Measurements from ENCODE around the gene DYRK1A.

Gene DYRK1A

DNA sequence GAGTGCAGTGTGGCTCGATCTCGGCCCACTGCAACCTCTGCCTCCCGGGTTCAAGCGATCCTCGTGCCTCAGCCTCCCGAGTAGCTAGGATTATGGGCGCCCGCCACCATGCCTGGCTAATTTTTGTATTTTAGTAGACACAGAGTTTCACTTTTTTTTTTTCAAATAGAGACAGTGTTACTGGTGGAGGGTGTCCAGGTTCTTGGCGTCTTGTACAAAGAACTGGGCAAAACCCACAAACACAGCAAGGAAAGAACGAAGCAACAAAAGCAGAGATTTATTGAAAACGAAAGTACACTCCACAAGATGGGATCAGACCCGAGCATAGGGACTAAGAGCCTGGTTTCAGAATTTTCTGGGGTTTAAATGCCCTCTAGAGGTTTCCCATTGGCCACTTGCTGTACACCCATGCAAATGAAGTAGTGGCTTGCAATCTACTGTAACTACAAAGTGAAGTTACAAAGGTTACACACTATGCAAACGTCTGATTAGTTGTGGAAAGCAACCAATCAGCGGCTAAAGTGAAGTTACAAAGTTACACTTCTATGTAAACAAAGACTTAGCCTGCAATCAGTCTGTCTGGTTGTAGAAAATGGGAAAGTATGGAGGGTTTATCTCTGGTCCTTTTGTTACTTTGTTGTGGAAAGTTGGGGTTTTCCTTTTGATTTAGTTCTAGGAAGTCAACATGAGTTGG, 199.1 kb downstream of the DYRK1A start:
- no peak for DNase-seq (ENCODE audit: low read depth in 2 of 2)

DNA sequence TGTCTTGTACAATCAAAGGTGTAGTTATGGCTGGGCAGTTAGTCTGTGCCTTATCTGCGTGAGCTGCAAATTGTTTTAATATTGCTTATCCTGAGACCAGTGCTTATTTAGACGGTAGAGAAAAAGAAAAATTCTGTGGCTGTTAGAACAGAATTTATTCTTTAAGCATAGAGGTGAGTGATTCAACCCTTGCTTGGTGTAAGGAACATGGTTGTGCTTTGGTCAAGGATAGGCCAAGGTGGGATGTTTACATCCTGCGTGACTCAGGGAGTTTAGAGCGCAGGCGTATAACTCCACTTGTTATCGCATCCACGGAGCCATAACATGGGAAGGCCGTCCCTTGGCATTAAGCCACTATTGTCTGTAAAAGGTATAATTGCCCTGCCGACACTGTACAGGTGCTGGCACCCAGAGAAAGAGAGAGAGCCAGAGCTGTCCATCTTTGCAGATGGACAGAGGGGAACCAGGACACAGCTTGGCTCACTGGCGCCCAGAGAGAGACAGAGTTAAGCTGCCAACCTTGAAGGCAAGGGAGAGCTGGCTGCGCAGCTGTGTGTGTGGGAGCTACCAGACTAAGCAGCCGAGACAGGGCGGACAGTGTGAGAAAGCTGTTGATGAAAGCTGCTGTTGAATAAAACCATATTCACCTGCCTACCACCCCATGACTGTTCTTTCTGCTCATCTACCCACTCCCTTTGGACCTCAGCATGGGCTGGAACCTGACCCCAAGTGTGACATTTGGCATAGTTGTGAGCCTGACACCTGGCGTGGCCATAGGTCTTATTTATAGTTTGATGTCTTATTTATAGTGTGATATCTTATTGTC, 200.4 kb downstream of the DYRK1A start:
- no peak for DNase-seq (ENCODE audit: low read depth in 2 of 2)

- no peak for DNase-seq (ENCODE audit: low read depth in 2 of 2)
Measured at GRCh38 chr21:37568415-37568814, 201.8 kb downstream of the DYRK1A start.

DNA sequence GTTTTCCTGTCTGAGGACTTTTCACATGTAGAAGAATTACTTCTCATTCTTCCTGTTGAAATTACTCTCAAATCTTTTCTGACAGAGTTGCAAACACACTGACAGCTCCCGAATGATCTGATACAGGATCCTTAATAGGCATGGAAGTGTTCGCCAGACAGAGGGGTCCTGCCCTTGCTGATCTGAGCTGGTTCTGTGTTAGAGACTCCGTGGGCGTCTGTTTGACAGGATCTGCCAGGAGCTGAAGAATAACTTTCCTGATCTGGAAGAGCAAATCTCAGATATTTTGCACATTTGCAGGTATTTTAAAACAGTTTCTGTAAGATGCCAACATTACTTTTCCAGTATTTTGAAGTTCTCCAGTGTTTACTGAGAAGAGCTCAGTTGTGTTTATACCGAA, 202.3 kb downstream of the DYRK1A start:
- DNase-seq (ENCODE audit: low read depth in 2 of 2), result no peak

DNA sequence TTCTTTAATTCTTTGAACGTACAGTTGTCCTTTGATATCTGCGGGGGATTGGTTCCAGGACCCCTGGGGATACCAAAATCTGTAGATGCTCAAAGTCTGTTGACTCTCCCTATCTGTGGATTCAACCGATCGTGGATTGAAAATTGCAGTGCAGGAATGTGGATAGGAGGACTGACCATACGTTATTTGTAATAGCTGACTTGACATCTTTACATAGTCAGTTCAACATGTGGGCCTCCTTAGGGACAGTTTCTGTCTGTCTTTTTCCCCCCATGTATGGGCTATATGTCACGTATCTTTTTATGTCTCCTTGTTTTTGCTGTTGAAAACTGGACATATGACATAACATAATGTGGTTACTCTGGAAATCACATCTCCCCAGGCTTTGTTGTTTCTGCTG, 204.9 kb downstream of the DYRK1A start:
- no peak for DNase-seq (ENCODE audit: low read depth in 2 of 2)

GRCh38 chr21:37574316-37574715, 207.7 kb downstream of the DYRK1A start:
- DNase-seq (ENCODE audit: low read depth in 2 of 2), result no peak

DNA sequence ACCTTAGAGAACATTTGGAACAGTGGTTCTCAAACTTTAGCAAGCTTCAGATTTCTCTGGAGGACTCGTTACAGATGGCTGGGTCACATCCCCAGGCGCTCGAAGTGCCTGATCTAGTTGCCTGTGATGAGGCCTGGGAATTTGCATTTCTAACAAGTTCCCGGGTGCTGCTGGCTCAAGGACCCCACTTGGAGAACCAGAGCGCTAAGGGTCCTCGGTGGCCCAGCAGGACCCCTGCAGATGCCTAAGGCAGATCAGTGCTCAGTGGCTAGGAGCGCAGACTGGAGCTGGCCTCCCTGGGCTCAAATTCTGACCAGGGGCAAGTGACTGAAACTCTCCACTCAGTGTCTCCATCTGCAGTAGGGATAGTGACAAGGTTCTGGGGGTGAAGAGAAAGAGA, 208.2 kb downstream of the DYRK1A start:
- no peak for DNase-seq (ENCODE audit: low read depth in 2 of 2)

DNA sequence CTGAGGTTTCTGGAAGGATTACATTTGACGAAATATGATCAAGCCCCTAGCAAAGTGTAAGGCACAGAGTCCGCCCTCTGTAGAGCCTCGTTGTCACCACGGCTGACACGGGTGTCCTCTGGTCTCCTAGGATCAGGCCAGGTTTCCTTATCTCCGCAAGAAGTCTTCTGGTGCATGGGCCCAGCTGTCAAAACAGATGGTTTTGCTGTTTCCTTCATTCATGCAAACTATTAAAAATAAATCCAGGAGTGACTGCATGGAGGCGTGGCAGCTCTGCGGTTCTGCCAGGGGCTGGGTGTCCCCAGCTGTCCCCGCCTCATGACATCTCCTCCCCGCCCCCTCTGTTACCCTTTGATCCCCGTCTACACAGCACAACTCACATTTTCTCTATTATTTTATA, 209.0 kb downstream of the DYRK1A start:
- no peak for DNase-seq (ENCODE audit: low read depth in 2 of 2)

All from activated CD4-positive, alpha-beta T cell treated with anti-CD3 and anti-CD28 coated beads for 24 hours (primary cell).